ENCODE data around the gene DDIAS.
"Not testable (repeated sequence)": the region's sequence is repeated elsewhere in the genome, so short reads cannot be mapped to it uniquely, and the experiment has no call there.

DDIAS gene

GRCh38 chr11:82889133-82890001 lies 12.2 kb upstream of the DDIAS start:
- DNase-seq (ENCODE audit: low read depth, low spot score), result no peak

- DNase-seq (ENCODE audit: low read depth, low spot score), result no peak
These were observed 11.6 kb upstream of the DDIAS start for GRCh38 chr11:82890002-82890341.

GRCh38 chr11:82890936-82891335 lies 10.6 kb upstream of the DDIAS start:
- DNase-seq (ENCODE audit: low read depth, low spot score), result no peak

DNA sequence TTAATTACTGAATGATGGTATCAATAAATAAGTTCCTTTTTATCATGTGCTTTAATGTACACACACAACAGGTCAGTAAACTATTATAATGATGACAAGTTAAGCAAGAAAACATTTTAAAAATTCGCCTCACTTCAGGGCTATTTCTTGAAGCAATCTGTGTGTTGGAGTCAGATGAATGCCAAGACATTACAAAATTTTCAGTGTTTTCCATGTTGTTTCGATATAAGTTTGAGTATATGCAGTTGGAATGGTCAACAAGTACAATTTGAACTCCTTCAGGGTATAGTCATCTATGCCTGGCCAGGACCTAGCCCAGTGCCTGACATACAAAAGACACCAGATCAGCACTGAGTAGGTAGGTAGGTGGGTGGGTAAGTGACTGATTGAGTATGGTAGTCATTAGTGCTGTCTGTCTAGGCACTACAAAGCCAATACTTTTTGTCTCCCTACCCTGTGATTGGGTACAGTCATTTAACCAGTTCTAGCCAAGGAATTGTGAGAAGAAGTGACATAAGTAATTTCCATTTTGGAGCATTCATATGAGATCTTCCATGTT lies 8.8 kb upstream of the DDIAS start:
- no peak for DNase-seq (ENCODE audit: low read depth, low spot score)

DNA sequence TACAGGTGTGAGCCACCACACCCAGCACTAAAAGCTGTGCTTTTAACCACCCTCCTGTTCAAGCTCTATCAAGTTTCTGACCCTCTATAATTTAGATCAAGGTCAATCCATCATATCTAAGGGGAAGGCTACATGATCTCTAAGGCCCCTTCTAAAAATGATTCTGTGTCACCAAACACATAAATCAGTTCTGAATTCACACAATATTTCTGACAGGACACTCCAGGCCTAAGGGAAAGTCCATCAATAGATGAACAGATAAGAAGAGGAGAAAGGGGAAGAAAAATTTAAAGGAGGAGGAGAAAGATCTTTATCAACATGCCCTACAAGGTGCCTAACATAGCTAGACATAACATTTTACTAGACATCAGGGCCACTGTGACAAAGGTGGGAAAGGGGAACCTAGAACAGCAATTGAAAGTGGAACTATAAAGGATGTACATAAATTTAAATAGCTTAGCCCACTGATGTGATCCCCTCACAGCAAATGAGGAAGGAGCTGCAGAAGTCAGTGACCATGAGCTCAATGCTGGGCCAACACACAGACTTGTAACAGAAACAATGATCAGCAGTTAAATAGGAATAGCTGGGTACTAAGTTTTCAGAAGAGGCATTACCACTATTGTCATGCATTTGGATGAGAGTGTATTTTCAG lies 6.0 kb upstream of the DDIAS start:
- DNase-seq (ENCODE audit: low read depth, low spot score), result no peak

GRCh38 chr11:82896183-82896582 lies 5.4 kb upstream of the DDIAS start:
- DNase-seq (ENCODE audit: low read depth, low spot score), result no peak

- no peak for DNase-seq (ENCODE audit: low read depth, low spot score)
These were observed 3.3 kb upstream of the DDIAS start for GRCh38 chr11:82898241-82898640.

GRCh38 chr11:82899186-82899820 lies 2.2 kb upstream of the DDIAS start:
- no peak for DNase-seq (ENCODE audit: low read depth, low spot score)

- no peak for DNase-seq (ENCODE audit: low read depth, low spot score)
These were observed 1.6 kb upstream of the DDIAS start for GRCh38 chr11:82899957-82900276.

DNA sequence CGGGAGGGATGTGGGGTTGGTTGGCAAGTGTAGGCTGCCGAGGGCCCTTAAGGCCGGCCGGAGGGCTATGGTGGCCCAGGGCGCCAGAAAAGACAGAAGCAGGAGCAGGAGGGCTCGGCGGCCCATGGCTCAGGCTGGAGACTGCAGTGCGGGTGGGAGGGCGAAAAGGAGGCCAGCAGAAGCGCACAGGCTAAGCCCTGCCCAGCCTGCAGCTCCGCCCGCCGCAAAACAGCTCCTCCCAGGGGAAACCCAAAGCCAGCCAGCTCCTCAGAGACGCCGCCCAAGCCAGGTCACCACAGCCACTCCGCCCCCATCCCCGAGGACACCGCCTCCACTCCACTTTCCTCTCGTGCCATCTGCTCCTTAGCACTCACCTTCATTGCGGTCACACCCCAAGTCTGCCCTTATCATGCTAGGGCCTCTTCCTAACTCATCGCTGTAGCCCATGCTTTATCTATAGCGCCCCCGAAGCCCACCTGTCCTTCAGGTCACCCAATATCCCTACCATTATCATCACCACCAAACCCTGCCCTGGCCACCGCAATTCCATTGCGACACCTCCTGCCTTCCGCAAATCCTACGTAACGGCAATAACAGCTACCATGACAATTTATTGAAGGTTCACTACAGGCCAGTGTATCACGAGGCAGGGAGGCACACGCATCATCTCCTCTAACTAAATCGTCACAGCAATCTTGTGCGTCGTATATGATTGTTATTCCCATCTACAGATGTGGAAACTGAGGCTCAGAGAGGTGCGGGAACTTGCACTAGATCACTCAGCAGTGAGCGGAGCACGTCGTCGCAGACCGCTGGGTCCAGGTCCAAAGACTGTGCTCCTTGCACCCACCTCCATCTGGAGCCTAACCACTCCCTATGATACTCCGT lies 1.0 kb upstream of the DDIAS start, which contains the start of gene PRCP:
Gene PRCP (minus strand): TSS at position 154 of the 888 bp plus-strand sequence. CDS start 28 bp downstream, at position 126.
- peak; percentile 54 for DNase-seq (ENCODE audit: low read depth, low spot score)

DNA sequence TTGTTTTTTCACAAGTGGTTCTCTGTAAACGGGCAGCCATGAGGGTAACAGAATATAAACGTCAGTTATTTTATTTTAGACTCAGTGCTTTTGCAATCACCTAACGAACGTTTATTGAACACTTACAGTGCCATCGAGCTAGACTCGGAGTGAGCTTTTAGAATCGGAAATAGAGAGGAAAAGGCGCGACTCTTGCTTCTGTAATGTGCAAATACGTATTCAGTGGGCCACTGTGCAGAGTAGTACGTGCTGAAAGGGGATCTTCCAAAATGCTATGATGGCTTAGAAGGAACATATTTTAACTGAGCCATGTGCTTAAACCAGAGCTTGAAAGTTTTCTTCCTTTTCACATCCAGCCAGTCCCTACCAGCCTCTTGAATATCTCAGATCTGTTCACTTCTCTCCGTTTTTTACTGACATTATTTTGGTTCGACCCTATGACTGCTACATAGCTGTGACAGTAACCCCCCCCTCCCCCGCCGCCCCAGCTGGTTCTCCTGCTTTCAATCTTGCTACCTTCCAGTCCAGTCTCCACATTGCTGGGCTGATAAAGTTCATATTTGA lies 468 bp downstream of the DDIAS start:
- DNase-seq (ENCODE audit: low read depth, low spot score), result no peak

DNA sequence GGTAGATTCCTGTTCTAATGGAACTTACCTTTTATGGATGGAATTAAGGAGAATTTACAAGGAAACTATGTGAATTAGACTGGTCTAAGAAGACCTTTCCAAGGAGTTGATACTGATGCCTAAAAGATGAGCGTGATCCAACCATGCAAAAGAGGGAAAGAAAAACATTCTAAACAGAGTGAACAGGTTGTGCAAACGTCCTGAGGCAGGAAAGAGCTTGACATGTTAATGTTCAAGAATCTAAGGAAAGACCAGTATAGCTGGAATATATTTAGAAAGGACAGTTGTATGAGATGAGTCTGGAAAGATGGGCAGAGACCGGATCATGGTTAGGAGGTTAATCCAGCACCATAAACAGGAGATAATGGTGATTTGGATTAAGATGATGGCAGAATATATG lies 1.3 kb downstream of the DDIAS start:
- DNase-seq (ENCODE audit: low read depth, low spot score), result no peak

DNA sequence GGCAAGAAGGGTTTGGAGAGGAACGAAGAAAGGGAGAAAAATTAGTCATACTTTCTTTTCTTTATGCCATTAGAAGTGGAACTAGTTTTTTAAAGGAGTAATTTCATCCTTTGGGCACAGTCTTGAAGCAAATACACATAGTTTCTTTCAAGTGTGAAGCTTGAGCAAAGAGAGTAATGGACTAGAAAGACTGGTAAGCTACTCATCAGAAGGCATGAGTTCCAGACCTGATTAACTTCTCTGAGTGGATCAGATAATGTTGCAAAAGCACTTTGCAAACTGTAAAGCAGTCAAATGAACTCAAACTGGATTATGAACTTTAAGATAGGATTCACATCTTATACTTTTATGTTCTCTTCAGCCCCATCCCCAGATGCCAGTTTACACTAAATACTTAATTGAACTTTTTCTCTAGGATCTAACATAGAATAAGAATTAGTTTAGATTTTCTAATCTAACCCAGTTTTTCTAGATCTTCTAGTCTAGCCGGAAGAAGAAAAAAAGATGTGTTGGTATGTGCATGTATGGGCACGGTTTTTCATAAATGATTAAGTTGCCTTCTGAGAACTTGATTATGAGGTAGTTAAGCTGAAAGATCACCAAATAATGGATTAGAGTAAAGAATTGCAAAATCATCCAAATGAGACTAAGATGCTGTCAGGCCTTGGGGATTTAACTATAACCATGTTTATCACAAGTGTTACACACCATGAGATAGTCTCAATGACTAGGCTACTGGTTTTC lies 2.5 kb downstream of the DDIAS start:
- DNase-seq (ENCODE audit: low read depth, low spot score), result no peak

DNA sequence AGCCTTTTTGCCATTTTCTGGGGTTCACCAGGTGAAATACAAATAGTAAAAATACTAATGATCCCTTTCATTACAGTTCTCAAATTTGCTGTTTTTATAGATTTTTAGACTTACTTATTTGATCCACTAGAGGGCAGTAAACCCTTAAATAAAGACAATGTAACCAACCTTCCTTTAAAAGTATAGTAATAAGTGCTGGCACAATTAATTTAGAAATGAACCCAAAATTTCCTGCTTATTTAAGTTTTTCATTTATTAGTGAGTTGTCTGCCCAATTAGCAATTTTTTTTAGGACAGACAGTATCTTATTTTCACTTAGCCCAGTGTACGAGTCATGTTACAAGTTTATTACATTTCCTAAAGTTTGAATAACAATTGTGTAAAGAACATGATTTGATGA lies 4.7 kb downstream of the DDIAS start:
- DNase-seq (ENCODE audit: low read depth, low spot score), result peak; percentile 6

- no peak for DNase-seq (ENCODE audit: low read depth, low spot score)
These were observed 5.4 kb downstream of the DDIAS start for GRCh38 chr11:82906931-82907330.

DNA sequence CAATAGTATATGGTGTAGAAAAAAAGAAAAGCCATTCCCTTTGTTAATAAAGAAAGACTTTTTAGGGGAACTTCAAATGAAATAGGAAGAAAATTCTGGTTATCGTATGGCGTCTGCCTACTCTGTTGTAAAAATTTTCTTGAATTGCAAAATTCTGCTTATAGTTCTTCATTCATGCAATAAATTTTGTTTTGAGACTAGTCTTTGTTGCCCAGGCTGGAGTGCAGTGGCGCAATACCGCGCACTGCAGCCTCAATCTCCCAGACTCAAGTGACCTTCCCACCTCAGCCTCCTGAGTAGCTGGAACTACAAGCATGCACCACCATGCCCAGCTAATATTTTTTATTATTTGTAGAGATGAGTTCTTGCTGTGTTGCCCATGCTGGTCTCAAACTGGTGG lies 5.8 kb downstream of the DDIAS start:
- no peak for DNase-seq (ENCODE audit: low read depth, low spot score)

DNA sequence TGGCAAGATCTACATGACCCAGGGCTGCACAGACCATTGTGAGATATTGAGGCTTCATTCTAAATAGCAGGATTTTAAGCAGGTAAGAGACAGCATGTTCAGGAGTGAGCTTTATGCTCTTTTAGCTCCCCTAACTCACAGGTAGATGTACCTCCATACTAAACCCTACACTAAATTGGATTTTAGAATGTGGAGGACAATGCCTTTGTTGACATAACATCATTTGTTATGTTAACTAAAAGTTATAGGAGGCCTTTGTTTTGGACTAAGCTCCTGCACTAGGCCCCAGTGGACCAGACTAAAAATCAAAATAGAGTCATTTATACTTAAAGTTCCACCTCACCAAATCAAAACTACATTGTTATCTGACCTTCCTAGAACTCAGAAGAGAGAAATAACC lies 6.8 kb downstream of the DDIAS start:
- no peak for DNase-seq (ENCODE audit: low read depth, low spot score)

DNA sequence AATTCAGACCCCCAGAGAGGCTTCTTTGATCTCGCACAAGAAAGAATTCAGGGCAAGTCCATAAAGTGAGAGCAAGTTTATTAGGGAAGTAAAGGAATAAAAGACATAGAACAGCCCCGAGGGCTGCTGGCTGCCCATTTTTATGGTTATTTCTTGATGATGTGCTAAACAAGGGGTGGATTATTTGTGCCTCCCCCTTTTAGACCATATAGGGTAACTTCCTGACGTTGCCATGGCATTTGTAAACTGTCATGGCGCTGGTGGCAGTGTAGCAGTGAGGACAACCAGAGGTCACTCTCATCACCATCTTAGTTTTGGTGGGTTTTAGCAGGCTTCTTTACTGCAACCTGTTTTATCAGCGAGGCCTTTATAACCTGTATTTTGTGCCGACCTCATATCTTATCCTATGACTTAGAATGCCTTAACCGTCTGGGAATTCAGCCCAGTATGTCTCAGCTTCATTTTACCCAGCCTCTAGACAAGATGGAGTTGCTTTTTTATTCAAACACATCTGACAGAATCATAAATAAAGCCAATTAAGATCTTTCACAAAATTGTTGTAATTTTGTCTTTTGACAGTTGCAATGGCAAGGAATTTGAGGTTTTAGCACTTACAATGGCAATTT lies 7.6 kb downstream of the DDIAS start:
- DNase-seq (ENCODE audit: low read depth, low spot score), result no peak

DNA sequence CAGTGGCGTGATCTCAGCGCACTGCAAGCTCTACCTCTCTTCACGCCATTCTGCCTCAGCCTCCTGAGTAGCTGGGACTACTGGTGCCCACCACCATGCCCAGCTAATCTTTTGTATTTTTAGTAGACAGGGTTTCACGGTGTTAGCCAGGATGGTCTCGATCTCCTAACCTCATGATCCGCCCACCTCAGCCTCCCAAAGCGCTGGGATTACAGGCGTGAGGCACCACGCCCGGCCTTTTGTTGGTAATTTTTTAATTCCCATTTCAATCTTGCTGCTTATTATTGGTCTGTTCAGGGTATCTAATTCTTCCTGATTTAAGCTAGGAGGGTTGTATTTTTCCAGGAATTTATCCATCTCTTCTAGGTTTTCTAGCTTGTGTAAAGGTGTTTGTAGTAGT lies 18.2 kb downstream of the DDIAS start:
- not testable (repeated sequence) for DNase-seq (ENCODE audit: low read depth, low spot score)

- DNase-seq (ENCODE audit: low read depth, low spot score), result not testable (repeated sequence)
These were observed 18.7 kb downstream of the DDIAS start for GRCh38 chr11:82920227-82920626.
